Endometrium (tissue), 2 donors: Measurements from ENCODE around the gene PROP1.
"Not testable (repeated sequence)": the region's sequence is repeated elsewhere in the genome, so short reads cannot be mapped to it uniquely, and the experiment has no call there.

Source experiments
- FAIRE-seq: peaks from 2 replicates; lab custom pipeline; 2012; peaks lifted over from hg19 to GRCh38; lab: Jason Lieb, UNC
- donor health status: control.
- donor health status: control.

PROP1 gene

DNA sequence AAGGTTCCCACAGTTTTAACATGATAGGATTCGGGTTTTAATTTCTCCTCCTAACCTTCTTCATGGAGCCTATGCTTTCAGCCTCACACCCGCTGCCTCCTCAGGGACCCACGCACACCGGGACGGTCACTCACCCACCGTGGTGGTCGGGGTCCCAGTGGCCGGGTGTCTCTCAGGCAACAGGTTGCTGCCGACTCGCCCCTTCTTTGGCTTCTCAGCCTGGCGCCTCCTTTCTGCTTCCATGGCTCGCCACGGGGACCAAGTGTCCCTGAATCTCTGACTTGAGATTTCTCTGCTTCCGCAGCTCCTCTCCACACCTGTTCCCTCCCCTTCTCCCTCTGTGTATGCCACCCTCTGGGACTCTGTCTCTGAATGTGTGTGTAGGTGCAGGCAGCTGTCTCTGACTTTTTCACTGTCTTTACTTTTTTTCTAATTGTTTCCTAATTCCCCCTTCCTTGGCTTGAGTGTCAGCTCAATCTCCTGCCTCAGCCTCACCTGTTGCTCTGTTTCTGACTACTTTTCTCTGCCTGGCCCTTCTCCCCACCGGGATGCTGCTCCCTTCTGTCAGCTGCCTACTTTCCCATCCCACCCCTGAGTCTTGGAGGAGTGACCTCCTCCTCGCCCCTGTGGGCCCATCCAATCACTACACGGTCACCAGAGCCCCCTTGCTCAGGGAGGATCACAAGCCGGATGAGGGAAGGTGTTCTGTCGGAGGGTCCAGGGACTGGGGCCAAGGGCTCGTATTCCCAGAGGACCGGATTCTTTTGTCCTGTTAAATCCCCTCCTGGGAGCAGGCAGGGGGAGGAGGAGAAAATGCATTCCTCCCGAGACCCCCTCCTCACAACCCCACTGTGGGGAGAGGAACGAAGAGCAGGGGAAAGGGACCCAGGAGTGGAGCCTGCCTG, at the start of gene PROP1:
Gene PROP1 (minus strand): TSS at position 552 of the 905 bp plus-strand sequence. CDS start 309 bp downstream, at position 243.
- no peak for FAIRE-seq

DNA sequence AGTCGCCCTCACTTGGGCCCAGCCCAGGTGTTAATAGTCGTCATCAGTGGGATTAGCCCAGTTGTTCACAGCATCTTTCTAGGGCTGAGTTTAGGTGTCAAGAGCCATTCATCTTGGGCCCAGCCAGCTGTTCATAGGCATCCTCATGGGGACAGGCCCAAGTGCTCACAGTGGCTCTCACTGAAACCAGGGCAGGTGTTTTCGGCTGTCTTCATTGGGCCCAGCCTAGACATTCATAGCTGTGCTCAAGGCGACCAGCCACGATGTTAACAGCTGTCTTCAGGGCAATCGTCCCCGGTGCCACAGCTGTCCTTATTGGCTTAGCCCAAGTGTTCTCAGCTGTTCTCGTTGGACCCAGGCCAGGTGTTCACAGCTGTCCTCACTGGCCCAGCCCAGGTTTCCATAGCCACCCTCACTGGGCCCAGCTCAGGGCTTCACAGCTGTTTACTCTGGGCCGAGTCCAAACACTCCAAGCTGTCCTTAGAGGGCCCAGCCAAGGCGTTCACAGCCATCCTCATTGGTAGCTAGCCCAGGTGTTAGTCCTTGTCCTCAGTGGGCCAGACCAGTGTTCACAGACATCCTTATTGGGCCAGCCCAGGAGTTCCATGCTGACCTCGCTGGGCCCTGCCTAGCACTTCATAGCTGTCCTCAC, 23.5 kb upstream of the PROP1 start:
- not testable (repeated sequence) for FAIRE-seq

DNA sequence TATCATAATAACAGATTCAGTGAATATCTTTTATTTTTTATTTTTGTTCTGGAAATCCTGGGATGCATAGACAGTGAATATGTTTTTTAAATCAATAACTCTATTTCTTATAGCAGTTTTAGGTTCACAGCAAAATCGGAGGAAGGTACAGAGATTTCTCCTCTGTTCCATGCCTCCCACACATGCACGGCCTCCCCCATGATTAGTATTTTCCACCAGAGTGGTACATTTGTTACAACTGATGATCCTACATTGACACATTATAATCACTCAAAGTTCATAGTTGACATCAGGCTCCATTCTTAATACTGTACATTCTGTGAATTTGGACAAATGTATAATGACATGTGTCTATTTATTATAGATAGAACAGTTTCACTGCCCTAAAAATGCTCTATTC, 16.7 kb upstream of the PROP1 start:
- not testable (repeated sequence) for FAIRE-seq

DNA sequence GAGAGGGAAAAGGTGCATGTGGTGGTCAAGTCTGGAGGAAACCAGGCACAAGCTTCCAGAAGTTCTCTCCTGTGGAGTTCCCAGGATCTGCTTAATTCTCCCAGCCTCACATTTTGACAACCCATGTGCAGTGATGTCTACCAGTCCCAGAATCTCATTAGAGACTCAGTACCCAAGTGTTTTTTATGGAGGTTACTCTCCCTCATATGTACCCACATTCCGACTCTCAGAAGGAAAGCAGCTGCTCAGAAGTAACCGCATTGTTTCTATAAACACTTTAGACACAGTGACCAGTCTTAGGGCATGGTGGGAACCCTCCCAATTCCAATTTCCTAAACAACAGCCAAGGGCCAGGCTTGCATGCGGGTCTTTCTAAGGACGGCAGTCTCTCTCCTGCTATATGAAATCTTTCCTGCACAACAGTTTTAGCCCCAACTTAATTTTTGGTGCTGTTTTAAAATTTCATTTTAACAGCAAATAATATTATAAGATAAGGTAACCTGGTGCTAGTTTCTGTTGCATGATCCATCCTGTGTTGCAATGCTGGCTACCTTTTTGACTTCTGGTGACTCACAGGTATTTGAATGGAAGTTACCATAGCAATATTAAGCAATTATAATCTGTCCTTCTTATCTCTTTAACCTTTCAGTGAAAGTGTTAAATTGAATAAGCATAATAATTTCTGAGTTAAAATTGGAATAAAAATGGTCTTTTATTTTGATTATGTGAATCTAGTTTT, 15.9 kb upstream of the PROP1 start:
- FAIRE-seq: not testable (repeated sequence)

DNA sequence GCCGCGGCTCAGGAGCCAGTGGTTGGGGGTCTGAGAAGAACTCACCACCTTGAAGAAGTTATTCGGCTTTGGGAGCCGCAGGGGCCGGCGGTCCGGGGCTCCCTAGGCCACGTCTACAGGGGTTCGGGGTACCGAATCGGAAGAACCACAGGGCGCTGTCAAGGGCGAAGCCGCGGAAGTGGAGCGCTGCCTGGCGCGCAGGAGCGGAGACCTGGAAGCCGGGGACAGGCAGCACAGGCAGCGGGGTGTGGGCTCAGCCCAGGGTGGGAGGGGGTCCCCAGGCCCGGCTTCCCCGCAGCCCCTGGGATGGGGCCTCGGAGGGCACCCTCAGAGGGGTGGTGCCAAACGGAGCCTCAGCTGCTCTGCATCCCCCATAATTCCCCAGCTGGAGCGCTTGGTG, 11.2 kb upstream of the PROP1 start:
- FAIRE-seq: not testable (repeated sequence)

DNA sequence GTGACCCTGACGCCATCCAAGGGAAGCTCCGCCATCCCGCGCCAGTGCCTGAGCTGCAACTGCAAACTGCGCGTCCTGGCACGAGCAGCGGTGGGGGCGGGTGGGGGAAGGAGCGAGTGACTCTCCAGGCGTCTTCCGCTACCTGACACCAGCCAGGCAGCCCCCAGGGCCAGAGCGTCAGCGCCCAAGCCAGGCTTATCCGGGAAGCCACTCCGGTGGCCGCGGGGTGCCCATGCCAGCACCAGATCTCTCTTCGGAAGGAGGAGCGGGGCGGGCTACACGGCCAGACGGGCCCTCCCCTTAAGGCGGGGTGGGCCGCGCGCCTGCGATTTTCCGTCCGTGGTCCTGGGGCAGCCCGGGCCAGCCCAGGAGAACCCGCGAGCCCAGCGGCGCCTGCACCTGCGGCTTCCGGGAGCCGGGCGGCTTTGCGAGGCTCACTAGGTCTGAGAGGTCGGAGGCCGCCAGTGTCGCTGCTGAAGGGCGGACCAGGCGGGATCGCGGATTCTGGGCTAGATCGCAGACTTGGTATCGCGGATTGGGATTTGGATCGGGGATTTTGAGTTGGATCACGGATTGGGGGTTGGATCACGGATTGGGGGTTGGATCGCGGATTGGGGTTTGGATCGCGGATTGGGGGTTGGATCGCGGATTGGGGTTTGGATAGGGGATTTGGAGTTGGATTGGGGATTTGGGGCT, 10.6 kb upstream of the PROP1 start:
- FAIRE-seq: not testable (repeated sequence)

DNA sequence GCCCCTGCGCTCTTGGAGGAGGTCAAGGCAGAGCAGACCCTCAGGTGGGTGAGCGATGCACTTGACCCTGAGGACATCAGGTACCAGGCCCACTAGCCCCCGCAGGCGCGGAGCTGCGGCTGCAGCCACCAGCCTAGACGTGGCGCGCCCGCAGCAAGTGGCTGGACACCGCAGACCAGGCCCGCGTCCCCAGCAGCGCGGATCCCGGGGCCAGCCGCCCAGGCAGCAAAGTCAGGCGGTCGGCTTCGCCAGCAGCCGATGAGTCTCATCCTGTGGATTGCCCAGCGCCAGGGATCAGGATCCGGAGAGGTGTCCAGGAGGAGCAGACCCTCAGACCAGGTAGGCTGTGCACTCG, 10.1 kb upstream of the PROP1 start:
- not testable (repeated sequence) for FAIRE-seq

DNA sequence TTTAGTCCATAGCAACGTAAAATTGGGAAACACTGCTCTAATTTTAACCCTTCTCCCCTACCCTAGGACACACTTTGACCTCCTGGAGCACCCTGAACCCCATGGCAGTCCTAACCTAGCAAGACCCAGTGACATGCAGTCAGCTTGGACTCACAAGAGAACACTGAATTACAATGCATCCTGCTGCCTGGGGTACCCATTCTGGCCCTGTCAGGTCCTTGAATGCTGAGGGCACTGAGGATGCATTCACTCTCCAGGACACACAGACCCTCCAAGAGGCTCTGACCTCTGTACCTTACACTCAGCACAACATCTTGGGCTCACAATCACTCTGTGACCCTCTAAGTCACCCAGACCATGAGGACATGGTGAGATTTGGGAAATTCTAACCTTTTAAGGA, 1.8 kb upstream of the PROP1 start:
- no peak for FAIRE-seq

DNA sequence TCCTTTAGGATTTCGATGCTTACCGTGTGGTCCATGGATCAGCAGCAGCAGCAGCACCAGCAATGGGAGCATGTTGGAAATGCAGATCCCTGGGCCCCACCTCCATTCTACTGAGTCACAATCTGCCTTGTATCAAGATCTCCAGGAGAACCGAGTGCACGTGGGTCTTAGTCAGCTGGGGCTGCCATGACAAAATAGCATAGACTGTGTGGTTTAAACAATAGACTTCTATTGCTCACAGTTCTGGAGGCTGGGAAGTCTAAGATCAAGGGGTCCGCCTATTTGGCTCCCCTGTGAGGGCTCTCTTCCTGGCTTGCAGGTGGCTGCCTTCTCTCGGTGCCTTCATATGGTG, 1.3 kb upstream of the PROP1 start:
- no peak for FAIRE-seq

DNA sequence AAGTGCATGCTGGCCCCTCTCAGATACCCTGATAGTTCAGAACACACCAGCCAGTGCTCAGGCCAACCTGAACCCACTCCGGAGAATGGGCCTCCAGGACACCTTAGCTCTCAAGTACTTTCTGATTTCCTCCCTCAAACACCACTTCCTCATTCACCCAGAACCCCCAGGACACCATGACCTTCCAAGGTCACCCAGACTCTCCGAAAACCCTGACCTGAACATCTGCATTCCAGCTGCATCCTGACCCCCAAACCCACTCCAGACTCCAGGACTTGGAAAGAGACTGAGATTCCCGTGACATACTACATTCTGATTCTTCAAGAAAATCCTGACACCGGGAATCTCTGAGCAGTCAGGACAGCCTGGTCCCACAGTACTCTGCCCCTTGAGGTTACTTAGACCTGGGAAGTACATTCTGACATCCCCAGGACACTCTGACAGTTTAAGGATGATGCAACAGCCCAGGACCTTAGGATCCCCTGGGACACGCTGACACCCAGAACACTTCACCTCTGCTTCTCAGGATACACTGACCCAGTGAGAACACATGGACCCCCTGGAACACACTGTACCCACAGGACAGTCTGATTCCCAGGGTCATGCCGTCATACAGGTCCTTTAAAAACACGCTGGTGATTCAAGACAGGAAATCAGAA, 747 bp upstream of the PROP1 start:
- FAIRE-seq: no peak

DNA sequence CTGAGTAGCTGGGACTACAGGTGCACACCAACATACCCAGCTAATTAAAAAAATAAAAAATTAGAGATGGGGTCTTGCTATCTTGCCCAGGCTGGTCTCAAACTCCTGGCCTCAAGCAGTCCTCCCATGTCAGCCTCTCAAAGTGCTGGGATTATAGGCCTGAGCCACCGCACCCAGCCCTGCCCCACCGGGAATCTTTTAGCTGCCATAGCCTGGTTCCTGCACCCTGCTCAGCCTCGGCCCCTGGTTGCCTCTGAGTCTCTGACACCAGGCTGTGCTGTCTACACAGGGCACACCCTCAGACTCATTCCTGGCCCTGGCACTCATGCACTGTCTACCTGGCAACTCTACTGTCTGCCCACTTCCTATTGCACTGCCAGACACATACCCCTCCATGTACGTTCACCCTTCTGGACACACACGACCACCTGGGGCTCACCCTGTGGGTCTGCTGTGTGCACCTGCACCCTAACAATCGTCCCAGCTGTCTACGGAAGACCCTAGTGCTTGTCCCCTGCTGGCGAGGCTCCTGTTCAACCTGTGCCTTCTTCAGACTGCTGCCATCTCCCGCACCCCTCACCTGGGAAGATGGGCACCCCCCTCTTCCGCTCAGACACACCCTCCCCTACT, 1.4 kb downstream of the PROP1 start:
- FAIRE-seq: no peak

DNA sequence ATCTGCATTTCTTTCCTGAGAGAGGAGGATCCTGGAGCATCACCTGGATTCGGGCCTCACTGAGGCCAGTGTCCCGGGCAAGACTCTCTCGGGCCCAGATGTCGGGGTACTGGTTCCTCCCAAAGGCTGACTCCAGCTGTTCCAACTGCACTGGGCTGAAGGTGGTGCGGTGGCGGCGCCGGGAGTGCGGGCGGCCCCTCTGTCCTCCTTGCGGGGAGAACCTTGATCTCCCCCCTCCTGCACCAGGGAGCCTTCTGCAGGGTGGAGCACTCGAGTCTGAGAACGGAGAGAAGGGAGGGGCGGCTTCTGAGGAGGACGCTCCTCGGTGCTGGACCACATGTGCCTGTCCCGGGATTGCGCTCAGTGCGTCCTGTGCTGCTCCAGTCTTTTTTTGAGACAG, 2.0 kb downstream of the PROP1 start:
- no peak for FAIRE-seq

DNA sequence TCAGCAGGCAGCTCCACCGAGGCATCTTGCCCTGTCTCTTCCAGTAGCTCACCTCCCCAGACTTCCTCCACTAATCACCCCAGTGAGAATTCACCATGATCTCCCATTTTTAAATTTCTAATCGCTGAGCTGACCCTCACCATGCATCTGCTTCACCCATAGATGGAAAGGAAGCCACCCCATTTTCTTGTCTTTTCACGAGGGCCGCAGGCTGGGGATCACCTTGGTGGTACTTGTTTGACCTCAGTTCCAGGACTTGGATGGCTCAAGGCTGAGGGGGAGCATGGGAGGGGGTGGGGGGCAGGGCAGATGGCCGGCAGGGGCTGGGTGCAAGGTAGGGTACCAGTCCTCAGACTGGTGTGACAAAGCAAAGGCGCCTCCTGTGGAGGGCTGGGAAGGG, 3.6 kb downstream of the PROP1 start:
- no peak for FAIRE-seq

DNA sequence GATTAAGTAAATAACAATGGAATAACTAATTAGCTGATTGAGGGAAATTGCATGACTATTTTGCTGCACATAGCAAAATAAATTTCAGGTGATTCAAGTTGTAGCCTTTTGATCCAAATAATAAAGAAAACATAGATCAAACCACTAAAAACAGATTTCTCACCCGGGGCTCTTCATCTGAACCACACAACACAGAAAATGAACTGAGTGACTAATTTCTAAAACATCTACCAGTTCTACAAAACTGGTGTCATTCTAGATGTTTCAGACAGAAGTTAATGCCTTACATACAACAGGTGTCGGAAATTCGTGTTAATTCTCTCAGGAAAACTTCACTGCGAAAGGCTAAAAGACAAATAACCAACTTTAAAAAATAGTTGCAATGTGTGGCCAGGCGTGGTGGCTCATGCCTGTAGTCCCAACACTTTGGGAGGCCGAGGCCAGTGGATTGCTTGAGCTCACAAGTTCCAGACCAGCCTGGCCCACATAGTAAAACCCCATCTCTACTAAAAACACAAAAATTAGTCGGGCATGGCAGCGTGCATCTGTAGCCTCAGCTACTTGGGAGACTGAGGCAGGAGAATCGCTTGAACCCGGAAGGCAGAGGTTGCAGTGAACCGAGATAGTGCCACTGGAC, 6.9 kb downstream of the PROP1 start:
- no peak for FAIRE-seq

DNA sequence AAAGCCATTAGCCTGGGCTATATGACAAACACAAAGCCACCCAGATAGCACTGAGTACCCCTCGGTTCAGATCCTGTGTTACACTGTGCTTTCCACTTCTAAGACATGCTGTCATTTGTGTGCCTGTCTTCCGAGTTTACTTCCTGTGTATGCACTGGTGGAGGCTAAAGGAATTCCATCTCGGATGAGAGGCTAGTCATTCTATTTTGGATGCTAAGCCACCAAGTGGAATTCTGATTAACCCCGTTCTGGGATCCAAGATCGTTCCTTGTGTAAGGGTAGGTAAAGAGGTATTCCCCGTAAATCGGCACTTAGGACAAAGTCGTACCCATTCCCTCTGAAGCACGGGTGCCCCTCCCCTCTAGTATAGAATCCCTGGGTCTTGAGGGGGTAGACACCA, 8.7 kb downstream of the PROP1 start:
- no peak for FAIRE-seq

DNA sequence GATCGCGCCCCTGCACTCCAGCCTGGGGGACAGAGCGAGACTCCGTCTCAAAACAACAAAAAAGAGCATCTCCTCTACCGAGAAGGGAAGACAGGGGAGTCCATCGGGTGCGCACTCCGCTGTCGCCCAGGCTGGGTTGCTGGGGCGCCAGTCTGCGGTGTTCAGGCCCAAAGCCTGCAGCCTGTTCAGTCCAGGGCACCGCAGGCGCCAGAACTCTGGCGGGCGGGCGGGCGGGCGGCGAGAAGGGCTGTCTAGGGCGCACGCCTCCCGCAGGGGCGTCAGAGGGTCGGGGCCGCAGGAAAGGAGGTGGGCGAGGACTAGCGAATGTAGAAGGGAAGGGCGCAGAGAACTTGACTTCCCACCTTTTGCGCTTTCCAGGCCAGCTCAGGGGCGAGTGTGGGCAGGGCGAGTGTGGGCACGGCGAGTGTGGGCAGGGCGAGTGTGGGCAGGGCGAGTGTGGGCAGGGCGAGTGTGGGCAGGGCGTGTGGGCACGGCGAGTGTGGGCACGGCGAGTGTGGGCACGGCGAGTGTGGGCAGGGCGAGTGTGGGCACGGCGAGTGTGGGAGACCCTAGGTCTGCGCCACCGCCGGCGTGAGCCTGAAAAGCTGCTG, 10.5 kb downstream of the PROP1 start:
- FAIRE-seq: no peak

DNA sequence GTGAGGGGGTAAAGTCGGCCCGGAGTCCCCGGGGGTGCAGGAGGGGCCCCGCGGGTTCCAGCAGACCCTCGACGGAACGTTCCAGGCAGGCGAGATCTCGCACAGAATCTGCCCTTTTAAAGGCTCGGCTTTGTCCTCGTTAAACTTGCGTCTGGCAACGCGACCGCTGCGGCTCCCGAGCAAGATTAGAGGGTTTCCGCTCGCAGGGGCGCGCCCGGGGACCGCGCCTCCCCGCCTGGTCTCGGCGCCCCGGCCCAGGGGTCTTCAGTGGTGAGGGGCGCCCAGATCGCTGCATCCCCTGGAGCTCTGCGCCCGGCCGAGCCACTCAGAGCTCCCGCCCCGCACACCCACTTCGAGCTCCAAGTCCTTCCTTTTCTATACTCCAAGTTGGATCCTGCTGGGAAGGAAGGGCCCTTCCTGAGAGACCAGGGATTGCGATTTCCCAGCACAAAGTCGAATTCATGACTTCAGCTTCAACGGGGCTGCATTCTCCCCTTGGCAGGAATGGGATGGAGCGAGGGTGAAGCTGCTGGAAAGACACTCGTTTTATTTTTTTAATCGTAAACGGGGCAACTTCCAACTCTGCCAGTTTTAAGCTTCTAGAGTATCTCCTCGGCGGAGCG, 11.3 kb downstream of the PROP1 start:
- no peak for FAIRE-seq

DNA sequence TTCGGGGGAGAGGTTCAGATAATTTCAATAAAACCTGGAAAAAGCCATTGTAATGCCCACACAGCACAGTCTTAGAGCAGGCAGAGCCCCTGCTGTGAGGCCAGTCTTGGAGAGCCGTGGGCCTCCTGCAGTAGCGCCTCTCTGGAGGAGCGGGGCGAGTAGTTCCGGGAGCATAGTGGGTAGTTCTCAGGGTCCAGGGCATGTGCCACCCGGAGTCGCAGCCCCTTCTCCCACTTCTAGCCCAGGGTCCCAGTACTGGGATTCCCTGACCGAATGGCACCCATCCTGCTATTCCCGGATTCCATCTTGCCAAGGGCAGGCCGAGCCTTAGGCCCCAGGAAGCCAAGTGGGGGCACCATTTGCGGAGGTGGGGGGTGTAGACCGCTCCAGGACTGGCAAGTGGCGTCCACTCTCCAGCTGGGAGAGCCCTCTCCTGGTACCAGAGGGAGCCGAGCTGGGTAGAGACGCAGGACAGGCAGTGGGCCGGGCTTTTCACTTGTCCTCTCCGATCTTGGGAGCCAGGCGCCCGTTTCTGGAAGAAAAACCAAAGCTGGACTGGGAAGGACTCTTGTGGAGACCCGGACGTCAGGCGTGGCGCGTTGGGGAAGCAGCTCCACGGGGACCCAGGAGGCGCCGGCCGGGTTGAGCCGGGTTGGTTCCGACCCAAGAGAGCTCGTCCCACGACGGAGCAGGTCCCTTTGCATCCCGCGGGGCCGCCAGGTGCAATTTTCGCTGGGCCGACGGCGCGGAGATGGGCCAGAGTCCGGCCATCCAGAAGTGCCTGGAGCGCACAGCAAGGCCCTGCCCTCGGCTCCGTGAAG, 12.1 kb downstream of the PROP1 start:
- no peak for FAIRE-seq

DNA sequence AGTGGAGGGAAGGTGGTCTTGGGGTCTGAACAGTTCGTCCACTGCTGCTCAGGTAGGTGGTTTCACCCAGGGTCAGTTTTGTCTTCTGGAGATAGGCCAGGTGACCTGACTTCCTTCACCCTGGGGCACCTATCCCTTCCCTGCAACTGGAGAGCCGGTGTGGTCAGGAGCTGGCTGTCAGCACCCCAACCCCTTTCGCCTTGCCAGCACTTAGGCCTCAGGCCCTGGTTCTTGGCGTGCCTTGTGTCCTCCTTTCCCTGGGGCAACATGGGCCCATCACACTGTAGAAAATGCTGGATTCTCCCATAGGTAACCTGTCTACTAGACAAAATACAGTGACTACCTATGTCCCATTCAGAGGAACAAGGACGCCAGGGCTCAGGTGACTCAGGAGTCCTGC, 13.1 kb downstream of the PROP1 start:
- FAIRE-seq: no peak
